OCI-LY7 (cell line): ENCODE results near the gene CFAP57. TPM values are rescaled to one million over a fixed set of nuclear protein-coding genes. Genes with fewer than 3 reads are reported as not detected.

ENCODE experiments used
- BruUV-seq: library from RNA; stranded (reverse); fragments of 400-500 nt; replicated peaks from 2 replicates; lab custom pipeline; 2021; lab: Mats Ljungman, UMichigan
- CTCF ChIA-PET: fragments of 300-600 bp; sonication (Branson Sonifier 250); formaldehyde crosslinking; loops from one replicate; lab custom pipeline; 2022; ENCODE audit warnings: antibody characterized with exemption; ENCODE audit not compliant: unreplicated experiment; lab: Charles Lee
- POLR2A ChIA-PET: fragments of 300-600 bp; sonication (Branson Sonifier 250); formaldehyde crosslinking; loops from one replicate; lab custom pipeline; 2022; ENCODE audit warnings: antibody characterized with exemption; lab: Charles Lee
- DNase-seq: peaks from one replicate; pipeline ENCODE4 v3.0.0-alpha.2; 2015; ENCODE audit warnings: low spot score
- H2AFZ ChIP-seq: fragments of 200-600 bp; sonication (generic), shearing (Covaris generic); 2 replicates; pipeline ENCODE4 v1.6.1; 2014; ENCODE audit warnings: mild to moderate bottlenecking, antibody characterized with exemption, low read length, moderate library complexity
- H3K27ac ChIP-seq: fragments of 200-600 bp; sonication (generic); 2 replicates; pipeline ENCODE4 v1.5.1; 2014; ENCODE audit warnings: mixed run types, low read depth, mild to moderate bottlenecking, moderate library complexity, low read length, inconsistent platforms; ENCODE audit not compliant: poor library complexity, severe bottlenecking
- H3K36me3 ChIP-seq: fragments of 200-600 bp; sonication (generic); 2 replicates; pipeline ENCODE4 v1.6.1; 2014; ENCODE audit warnings: mild to moderate bottlenecking, antibody characterized with exemption, low read length, moderate library complexity, mixed read lengths; ENCODE audit not compliant: insufficient read depth
- H3K4me1 ChIP-seq: fragments of 200-600 bp; sonication (generic); 2 replicates; pipeline ENCODE4 v1.5.1; 2014; ENCODE audit warnings: mild to moderate bottlenecking, low read length; ENCODE audit not compliant: insufficient read depth, poor library complexity, severe bottlenecking
- H3K4me2 ChIP-seq: fragments of 200-600 bp; sonication (generic); 2 replicates; pipeline ENCODE4 v1.6.1; 2014; ENCODE audit warnings: mild to moderate bottlenecking, low read length
- H3K4me3 ChIP-seq: fragments of 200-600 bp; sonication (generic); 2 replicates; pipeline ENCODE4 v1.5.1; 2014; ENCODE audit warnings: mild to moderate bottlenecking, low read depth, low read length; ENCODE audit not compliant: poor library complexity, severe bottlenecking
- H3K79me2 ChIP-seq: fragments of 200-600 bp; sonication (generic); 2 replicates; pipeline ENCODE4 v1.6.1; 2016; ENCODE audit warnings: low read depth, mild to moderate bottlenecking, low read length, moderate library complexity, mixed read lengths; ENCODE audit not compliant: insufficient read depth
- H3K9me2 ChIP-seq: fragments of 200-600 bp; sonication (generic); 2 replicates; pipeline ENCODE4 v1.6.1; 2016; ENCODE audit warnings: mild to moderate bottlenecking, low read length, mixed read lengths; ENCODE audit not compliant: insufficient read depth
- H3K9me3 ChIP-seq: fragments of 200-600 bp; sonication (generic); 2 replicates; pipeline ENCODE4 v1.6.1; 2014; ENCODE audit warnings: mild to moderate bottlenecking, mixed run types, low read length, mixed read lengths
- H4K20me1 ChIP-seq: fragments of 200-600 bp; sonication (generic); 2 replicates; pipeline ENCODE4 v1.6.1; 2014; ENCODE audit warnings: mild to moderate bottlenecking, antibody characterized with exemption, low read length, moderate library complexity, mixed read lengths; ENCODE audit not compliant: insufficient read depth
- CTCF ChIP-seq: fragments of 200-600 bp; sonication (generic); conservative IDR thresholded peaks from 2 replicates; pipeline ENCODE4 v1.5.1; 2014; ENCODE audit warnings: mild to moderate bottlenecking, antibody characterized with exemption, low read length, moderate library complexity, mixed read lengths
- EZH2phosphoT487 ChIP-seq: fragments of 200-600 bp; sonication (generic); IDR thresholded peaks from 2 replicates; pipeline ENCODE4 v1.6.1; 2018; ENCODE audit warnings: low read depth, borderline replicate concordance, mild to moderate bottlenecking, mixed run types, antibody characterized with exemption, low read length, moderate library complexity, mixed read lengths
- intact Hi-C: fragments of 100-400 bp; cut with micrococcal nuclease; formaldehyde crosslinking; loops from one replicate; pipeline ENCODE4 v1.10.0; 2022; ENCODE audit not compliant: unreplicated experiment
- total RNA-seq, 2 experiments: library from RNA; depleted of rRNA in 1 of 2; stranded (reverse); fragments of >200 nt in 1 of 2; shearing (Covaris generic) in 1 of 2; gene quantifications; 2 replicates each; pipeline ENCODE4 v1.2.3, GENCODE V29; 2014 to 2022

The CFAP57 gene
- total RNA-seq, 2 experiments from 2014 or later = 0.17 TPM; not detected in 1

GRCh38 chr1:43288785-43289706, 116.9 kb downstream of the CFAP57 start:
- no peaks in the 10 kb centered on the region for H3K9me3 ChIP-seq
- no peak overlapping the region for H3K4me2 ChIP-seq
- no TSS peak for BruUV-seq
- H3K79me2 ChIP-seq = no peaks in the 10 kb centered on the region
- H3K4me3 ChIP-seq = no peak overlapping the region
- H3K27ac ChIP-seq = no peak overlapping the region
- TF ChIP-seq EZH2phosphoT487 (no peak), CTCF (no peak)
- ChIA-PET CTCF (interaction anchor here (0.5 kb wide), 1 partner anchor 610 kb away, joined by 3 read pairs; no protein-coding TSS in a partner anchor), POLR2A (no interaction called here)
- H3K4me1 ChIP-seq = no peaks in the 10 kb centered on the region
- H2AFZ ChIP-seq = no peak overlapping the region
- no peak for DNase-seq
- H3K9me2 ChIP-seq = no peaks in the 10 kb centered on the region
- no peaks in the 10 kb centered on the region for H4K20me1 ChIP-seq
- intact Hi-C loops = no loop called here
- H3K36me3 ChIP-seq = no peaks in the 10 kb centered on the region

- H3K4me2 ChIP-seq = no peak overlapping the region
Observed at GRCh38 chr1:43292216-43292615, 120.1 kb downstream of the CFAP57 start.

More at GRCh38 chr1:43292216-43292615, 120.1 kb downstream of the CFAP57 start:
- H3K27ac ChIP-seq = no peak overlapping the region
- H3K36me3 ChIP-seq = no peaks in the 10 kb centered on the region
- H4K20me1 ChIP-seq = no peaks in the 10 kb centered on the region
- BruUV-seq = no TSS peak
- no peak for DNase-seq
- no peaks in the 10 kb centered on the region for H3K4me1 ChIP-seq
- intact Hi-C loops = no loop called here
- CTCF ChIA-PET = interaction anchor here (0.6 kb wide), 1 partner anchor 104 kb away, joined by 3 read pairs; no protein-coding TSS in a partner anchor
- H2AFZ ChIP-seq = no peak overlapping the region
- POLR2A ChIA-PET = no interaction called here
- H3K4me3 ChIP-seq = no peak overlapping the region
- no peaks in the 10 kb centered on the region for H3K9me3 ChIP-seq
- TF ChIP-seq EZH2phosphoT487 (no peak), CTCF (no peak)
- H3K9me2 ChIP-seq = no peaks in the 10 kb centered on the region
- no peaks in the 10 kb centered on the region for H3K79me2 ChIP-seq
